Endothelial cell of umbilical vein (primary cell): ENCODE data around the gene NLRP6. TPM values are rescaled to one million over a fixed set of nuclear protein-coding genes. Genes with fewer than 3 reads are reported as not detected.

Source experiments
- BruUV-seq: library from RNA; stranded (reverse); fragments of 400-500 nt; replicated peaks from 2 replicates; lab custom pipeline; 2021; lab: Mats Ljungman, UMichigan
- CTCF ChIA-PET: fragments of 300-600, 350-600 bp; sonication (Branson Sonifier 250); formaldehyde crosslinking; loops from one replicate; lab custom pipeline; 2021; ENCODE audit warnings: antibody characterized with exemption, inconsistent platforms; lab: Charles Lee
- POLR2A ChIA-PET: fragments of 300-600, 350-600 bp; sonication (Branson Sonifier 250); formaldehyde crosslinking; loops from one replicate; lab custom pipeline; 2021; ENCODE audit warnings: antibody characterized with exemption, inconsistent platforms; lab: Charles Lee
- DNase-seq: peaks from one replicate; pipeline ENCODE4 v3.0.0-alpha.2; 2011; ENCODE audit warnings: low read depth, low spot score
- FAIRE-seq: peaks from 2 replicates; lab custom pipeline; 2011; peaks lifted over from hg19 to GRCh38; lab: Jason Lieb, UNC
- H2AFZ ChIP-seq: 2 replicates; pipeline ENCODE4 v1.6.0; 2012; ENCODE audit warnings: low read depth, low read length, control low read depth, inconsistent platforms
- H3K27ac ChIP-seq: 2 replicates; pipeline ENCODE4 v1.5.1; 2011; ENCODE audit warnings: low read depth, mild to moderate bottlenecking, control low read depth, low read length, moderate library complexity; ENCODE audit not compliant: insufficient read depth
- H3K27me3 ChIP-seq, 2 experiments: 2 replicates each; pipeline versions ENCODE4 v1.6.0 to v1.6.1; 2011; ENCODE audit warnings: low read length in 2 of 2, mixed read lengths in 1 of 2; ENCODE audit not compliant: control insufficient read depth in 2 of 2, insufficient read depth in 2 of 2
- H3K36me3 ChIP-seq, 2 experiments: 2 replicates in 1 of 2; 3 replicates in 1 of 2; pipeline ENCODE4 v1.5.1; 2011; ENCODE audit warnings: low read length in 2 of 2, mild to moderate bottlenecking in 1 of 2, moderate library complexity in 1 of 2; ENCODE audit not compliant: control insufficient read depth in 2 of 2, insufficient read depth in 2 of 2; ENCODE audit errors: extremely low read depth in 1 of 2
- H3K4me1 ChIP-seq: 3 replicates; pipeline ENCODE4 v1.5.1; 2011; ENCODE audit warnings: mild to moderate bottlenecking, low read length; ENCODE audit not compliant: control insufficient read depth, insufficient read depth; ENCODE audit errors: extremely low read depth
- H3K4me2 ChIP-seq: 2 replicates; pipeline ENCODE4 v1.6.1; 2011; ENCODE audit warnings: low read length, control low read depth, mixed read lengths; ENCODE audit not compliant: insufficient read depth
- H3K4me3 ChIP-seq, 3 experiments: fragments of 200-600 bp in 1 of 3; sonication (generic), shearing (Covaris generic) in 1 of 3; replicated peaks in 1 of 3; 2 replicates each; pipeline ENCODE4 v1.5.1; 2011 to 2016; ENCODE audit warnings: control low read depth in 3 of 3, low read length in 3 of 3, mild to moderate bottlenecking in 2 of 3, inconsistent platforms in 1 of 3, low read depth in 1 of 3, moderate library complexity in 1 of 3; ENCODE audit not compliant: insufficient read depth in 1 of 3
- H3K79me2 ChIP-seq: 2 replicates; pipeline ENCODE4 v1.6.0; 2012; ENCODE audit warnings: low read length, inconsistent platforms; ENCODE audit not compliant: control insufficient read depth, insufficient read depth
- H3K9ac ChIP-seq: replicated peaks from 2 replicates; pipeline ENCODE3; 2011; ENCODE audit warnings: low read length, control low read depth; ENCODE audit not compliant: insufficient read depth; ENCODE audit errors: extremely low read depth
- H3K9me1 ChIP-seq: replicated peaks from 3 replicates; pipeline ENCODE4 v1.6.0; 2011; ENCODE audit warnings: mild to moderate bottlenecking, low read length; ENCODE audit not compliant: control insufficient read depth, insufficient read depth; ENCODE audit errors: extremely low read depth
- H3K9me3 ChIP-seq: replicated peaks from 2 replicates; pipeline ENCODE4 v1.5.1; 2012; ENCODE audit warnings: low read length, inconsistent platforms; ENCODE audit not compliant: control insufficient read depth, insufficient read depth
- H4K20me1 ChIP-seq: replicated peaks from 2 replicates; pipeline ENCODE3; 2011; ENCODE audit warnings: mild to moderate bottlenecking, low read length; ENCODE audit not compliant: control insufficient read depth, insufficient read depth; ENCODE audit errors: extremely low read depth
- EZH2 ChIP-seq: IDR thresholded peaks from 2 replicates; pipeline ENCODE4 v1.6.1; 2012; ENCODE audit warnings: borderline replicate concordance, low read depth, mild to moderate bottlenecking, moderate library complexity, low read length, inconsistent platforms; ENCODE audit not compliant: severe bottlenecking
- FOS ChIP-seq: IDR thresholded peaks from 2 replicates; pipeline ENCODE4 v1.6.1; 2011; ENCODE audit warnings: mild to moderate bottlenecking, low read length, moderate library complexity, borderline replicate concordance; ENCODE audit not compliant: insufficient read depth
- GATA2 ChIP-seq: IDR thresholded peaks from 2 replicates; pipeline ENCODE4 v1.7.0; 2011; ENCODE audit warnings: low read depth, mild to moderate bottlenecking, moderate library complexity, mixed read lengths, low read length; ENCODE audit not compliant: insufficient read length, insufficient read depth
- JUN ChIP-seq: IDR thresholded peaks from 2 replicates; pipeline ENCODE4 v1.6.1; 2011; ENCODE audit warnings: borderline replicate concordance, low read depth; ENCODE audit not compliant: insufficient read length, insufficient read depth
- MYC ChIP-seq: IDR thresholded peaks from one replicate; pipeline ENCODE4 v1.6.1; 2011; ENCODE audit warnings: mild to moderate bottlenecking, low read depth, low read length
- POLR2A ChIP-seq: IDR thresholded peaks from 2 replicates; pipeline ENCODE4 v1.6.1; 2012; ENCODE audit warnings: low read depth, mild to moderate bottlenecking, control low read depth, low read length
- POLR2AphosphoS5 ChIP-seq: IDR thresholded peaks from 2 replicates; pipeline ENCODE4 v1.6.1; 2012; ENCODE audit warnings: low read depth, mild to moderate bottlenecking, control low read depth, low read length, moderate library complexity; ENCODE audit not compliant: insufficient read depth
- dilution Hi-C: fragments of 300-500 bp; cut with MboI; formaldehyde crosslinking; loops from one replicate; pipeline ENCODE4 v1.15.0; 2019; ENCODE audit warnings: low sequenced_read_pairs; ENCODE audit not compliant: extremely low pct_ligation_motif_present
- intact Hi-C: fragments of 100-400 bp; cut with micrococcal nuclease; formaldehyde crosslinking; loops from one replicate; pipeline ENCODE4 v1.10.0; 2022
- polyA plus RNA-seq, 4 experiments: library from polyadenylated mRNA; depleted of rRNA in 3 of 4; stranded (reverse) in 3 of 4; unstranded in 1 of 4; fragments of >200 nt; gene quantifications; 2 replicates each; pipeline versions ENCODE4 v1.2.1 to v1.2.3, GENCODE V29; 2011 to 2012; ENCODE audit warnings: missing spikeins in 1 of 4
- total RNA-seq: library from RNA; stranded (reverse); gene quantifications from 2 replicates; pipeline ENCODE4 v1.2.3, GENCODE V29; 2021
- TF ChIP-seq, protein P1 (sequence below): IDR thresholded peaks from 2 replicates; pipeline ENCODE4 v1.6.1; 2011; ENCODE audit not compliant: insufficient read depth, insufficient read length
- TF ChIP-seq, protein P2 (sequence below), 2 donors: IDR thresholded peaks; 1 replicate in 1 of 2; 2 replicates in 1 of 2; pipeline ENCODE4 v1.5.1; 2011; ENCODE audit warnings: low read length in 2 of 2, mild to moderate bottlenecking in 2 of 2, moderate library complexity in 2 of 2, control low read depth in 1 of 2, inconsistent platforms in 1 of 2, low read depth in 1 of 2; ENCODE audit not compliant: insufficient read depth in 1 of 2; ENCODE audit errors: extremely low read depth in 1 of 2

Gene NLRP6
- total and polyA plus RNA-seq, 2 donors (not counting 3 experiments of a cell fraction or from before 2014, with no cell fraction given), result not detected

GRCh38 chr11:255816-256215, 22.4 kb upstream of the NLRP6 start:
- FAIRE-seq, result no peak
- Histone ChIP-seq H3K9me1 (no peaks in the 10 kb centered on the region), H3K27me3 (no peaks in the 10 kb centered on the region), H3K4me3 (no peak overlapping the region), H3K4me1 (no peaks in the 10 kb centered on the region), H4K20me1 (no peaks in the 10 kb centered on the region), H3K9me3 (no peaks in the 10 kb centered on the region), H2AFZ (no peak overlapping the region), H3K27ac (no peak overlapping the region), H3K36me3 (peaks cover 9 to 25% of the 10 kb centered on the region in 2 experiments), H3K79me2 (no peaks in the 10 kb centered on the region), H3K4me2 (no peak overlapping the region), H3K9ac (no peak overlapping the region)
- intact Hi-C loops (no loop called here), dilution Hi-C loops (no loop called here)
- TF ChIP-seq EZH2 (no peak), GATA2 (no peak), JUN (no peak), POLR2A (no peak), FOS (no peak), POLR2AphosphoS5 (no peak), MYC (no peak)
- TF ChIP-seq, protein P1, sequence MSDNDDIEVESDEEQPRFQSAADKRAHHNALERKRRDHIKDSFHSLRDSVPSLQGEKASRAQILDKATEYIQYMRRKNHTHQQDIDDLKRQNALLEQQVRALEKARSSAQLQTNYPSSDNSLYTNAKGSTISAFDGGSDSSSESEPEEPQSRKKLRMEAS, result no peak
- TF ChIP-seq, protein P2, sequence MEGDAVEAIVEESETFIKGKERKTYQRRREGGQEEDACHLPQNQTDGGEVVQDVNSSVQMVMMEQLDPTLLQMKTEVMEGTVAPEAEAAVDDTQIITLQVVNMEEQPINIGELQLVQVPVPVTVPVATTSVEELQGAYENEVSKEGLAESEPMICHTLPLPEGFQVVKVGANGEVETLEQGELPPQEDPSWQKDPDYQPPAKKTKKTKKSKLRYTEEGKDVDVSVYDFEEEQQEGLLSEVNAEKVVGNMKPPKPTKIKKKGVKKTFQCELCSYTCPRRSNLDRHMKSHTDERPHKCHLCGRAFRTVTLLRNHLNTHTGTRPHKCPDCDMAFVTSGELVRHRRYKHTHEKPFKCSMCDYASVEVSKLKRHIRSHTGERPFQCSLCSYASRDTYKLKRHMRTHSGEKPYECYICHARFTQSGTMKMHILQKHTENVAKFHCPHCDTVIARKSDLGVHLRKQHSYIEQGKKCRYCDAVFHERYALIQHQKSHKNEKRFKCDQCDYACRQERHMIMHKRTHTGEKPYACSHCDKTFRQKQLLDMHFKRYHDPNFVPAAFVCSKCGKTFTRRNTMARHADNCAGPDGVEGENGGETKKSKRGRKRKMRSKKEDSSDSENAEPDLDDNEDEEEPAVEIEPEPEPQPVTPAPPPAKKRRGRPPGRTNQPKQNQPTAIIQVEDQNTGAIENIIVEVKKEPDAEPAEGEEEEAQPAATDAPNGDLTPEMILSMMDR (IDR thresholded peaks at IDR 0.05; ENCODE audit: extremely low read depth in 1 of 2, insufficient read depth in 1 of 2, low read depth in 1 of 2, low read length in 2 of 2), result no peak
- ChIA-PET POLR2A (no interaction called here), CTCF (interaction anchor here (1.2 kb wide), 1 partner anchor 12 kb away, joined by 3 read pairs; no protein-coding TSS in a partner anchor)
- no TSS peak for BruUV-seq
- DNase-seq, result no peak
